CD8-positive, alpha-beta memory T cell (primary cell): ENCODE data around the gene RFX3. TPM values are rescaled to one million over a fixed set of nuclear protein-coding genes. Genes with fewer than 3 reads are reported as not detected.

Source experiments
- CTCF ChIA-PET: fragments of 350-600 bp; sonication (Branson Sonifier 250); formaldehyde crosslinking; loops from one replicate; lab custom pipeline; 2021; ENCODE audit warnings: antibody characterized with exemption; lab: Charles Lee
- POLR2A ChIA-PET: fragments of 350-600 bp; sonication (Branson Sonifier 250); formaldehyde crosslinking; loops from one replicate; lab custom pipeline; 2021; ENCODE audit warnings: antibody characterized with exemption; lab: Charles Lee
- DNase-seq, 5 donors: peaks; one replicate each; pipeline versions ENCODE4 v3.0.0 to v3.0.0-alpha.2; 2020 to 2022; ENCODE audit warnings: mixed read lengths in 1 of 5
- H3K27ac ChIP-seq: one replicate; pipeline ENCODE4 v1.7.0; 2013; ENCODE audit warnings: low read depth, mild to moderate bottlenecking, low read length, moderate library complexity
- H3K27me3 ChIP-seq: 2 replicates; pipeline ENCODE4 v1.7.0; 2013; ENCODE audit warnings: low read length, mild to moderate bottlenecking; ENCODE audit not compliant: insufficient read depth, poor library complexity, severe bottlenecking
- H3K36me3 ChIP-seq: 2 replicates; pipeline ENCODE4 v1.7.0; 2013; ENCODE audit warnings: mild to moderate bottlenecking, low read length, moderate library complexity; ENCODE audit not compliant: insufficient read depth
- H3K4me1 ChIP-seq: 2 replicates; pipeline ENCODE4 v1.7.0; 2013; ENCODE audit warnings: mild to moderate bottlenecking, low read length, moderate library complexity; ENCODE audit not compliant: insufficient read depth
- H3K4me3 ChIP-seq: 2 replicates; pipeline ENCODE4 v1.7.0; 2013; ENCODE audit warnings: mild to moderate bottlenecking, low read length
- H3K9me3 ChIP-seq: 2 replicates; pipeline ENCODE4 v1.7.0; 2013; ENCODE audit warnings: mild to moderate bottlenecking, low read length
- H3K27ac Mint-ChIP-seq, 8 donors: one replicate each; pipeline ENCODE4 v1.8.0; 2020 to 2021; ENCODE audit warnings: mixed read lengths in 8 of 8, mild to moderate bottlenecking in 6 of 8, inconsistent platforms in 3 of 8, moderate library complexity in 3 of 8
- H3K27me3 Mint-ChIP-seq, 2 donors: one replicate each; pipeline ENCODE4 v1.8.0; 2020 to 2021; ENCODE audit warnings: mixed read lengths in 2 of 2, mild to moderate bottlenecking in 1 of 2, moderate library complexity in 1 of 2
- H3K36me3 Mint-ChIP-seq, 3 donors: one replicate each; pipeline ENCODE4 v1.8.0; 2020 to 2021; ENCODE audit warnings: mixed read lengths in 3 of 3, inconsistent platforms in 1 of 3, mild to moderate bottlenecking in 1 of 3
- H3K4me1 Mint-ChIP-seq, 3 donors: one replicate each; pipeline ENCODE4 v1.8.0; 2020 to 2021; ENCODE audit warnings: mixed read lengths in 3 of 3, inconsistent platforms in 1 of 3, mild to moderate bottlenecking in 1 of 3
- H3K4me3 Mint-ChIP-seq, 7 donors: one replicate each; pipeline ENCODE4 v1.8.0; 2020 to 2021; ENCODE audit warnings: mixed read lengths in 7 of 7, mild to moderate bottlenecking in 6 of 7, moderate library complexity in 4 of 7, inconsistent platforms in 2 of 7
- H3K9me3 Mint-ChIP-seq, 5 donors: one replicate each; pipeline ENCODE4 v1.8.0; 2020 to 2022; ENCODE audit warnings: mixed read lengths in 5 of 5, mild to moderate bottlenecking in 3 of 5, moderate library complexity in 2 of 5, inconsistent platforms in 1 of 5
- polyA plus RNA-seq: library from polyadenylated mRNA; unstranded; fragments of 300-500 nt; fragmentation: Illumina TruSeq; gene quantifications from one replicate; pipeline ENCODE4 v1.2.3, GENCODE V29; 2021
- total RNA-seq, 2 experiments: library from RNA; stranded (reverse); gene quantifications; one replicate each; pipeline ENCODE4 v1.2.3, GENCODE V29; 2021

The RFX3 gene
- total and polyA plus RNA-seq, 3 experiments from 2014 or later = 5.3 to 14.6 (median 14.1) TPM

- DNase-seq = no peak
Observed at GRCh38 chr9:3510796-3511195, 15.0 kb downstream of the RFX3 start.

DNA sequence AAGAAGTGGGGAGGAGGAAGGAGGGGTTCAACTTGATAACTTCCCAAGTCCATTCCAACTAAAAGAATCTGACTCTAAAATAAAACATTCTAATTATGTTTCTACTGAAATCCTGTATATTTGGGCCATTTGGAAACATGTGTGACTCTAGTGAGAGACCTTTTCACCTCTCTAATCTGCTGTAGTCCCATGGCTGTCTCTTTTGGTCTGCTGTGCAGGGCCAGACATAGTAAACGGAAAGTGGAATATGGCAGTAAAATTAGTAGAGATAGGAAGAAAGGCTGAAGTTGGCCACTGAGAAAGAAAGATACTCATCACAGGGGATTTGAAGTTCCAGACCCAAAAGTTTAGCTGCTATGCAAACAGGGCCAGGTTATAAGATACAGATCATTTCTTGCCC lies 15.9 kb downstream of the RFX3 start:
- peak overlapping the region in 1 of 8 donors; percentile 39 for H3K27ac Mint-ChIP-seq
- no peak overlapping the region for H3K4me3 ChIP-seq
- POLR2A ChIA-PET = no interaction called here
- CTCF ChIA-PET = no interaction called here
- H3K9me3 ChIP-seq = no peaks in the 10 kb centered on the region
- DNase-seq = no peak
- peak overlapping the region; percentile 10 for H3K27ac ChIP-seq
- no peaks in the 10 kb centered on the region for H3K27me3 Mint-ChIP-seq
- H3K9me3 Mint-ChIP-seq = no peaks in the 10 kb centered on the region
- H3K36me3 Mint-ChIP-seq = peaks cover 0 to 4% (median 0%) of the 10 kb centered on the region in 3 donors
- H3K4me1 ChIP-seq = peaks cover 15% of the 10 kb centered on the region
- H3K4me3 Mint-ChIP-seq = peak overlapping the region in 1 of 7 donors; percentile 3
- no peaks in the 10 kb centered on the region for H3K36me3 ChIP-seq
- peaks cover 41 to 66% (median 62%) of the 10 kb centered on the region in 3 donors for H3K4me1 Mint-ChIP-seq
- no peaks in the 10 kb centered on the region for H3K27me3 ChIP-seq

More at GRCh38 chr9:3510796-3511195, 15.0 kb downstream of the RFX3 start:
- Mint-ChIP-seq H3K4me3 (no peak overlapping the region), H3K4me1 (peaks cover 43 to 68% (median 63%) of the 10 kb centered on the region in 3 donors), H3K9me3 (no peaks in the 10 kb centered on the region), H3K27ac (no peak overlapping the region), H3K36me3 (peaks cover 0 to 2% (median 0%) of the 10 kb centered on the region in 3 donors), H3K27me3 (no peaks in the 10 kb centered on the region)
- Histone ChIP-seq H3K4me1 (peaks cover 15% of the 10 kb centered on the region), H3K27me3 (no peaks in the 10 kb centered on the region), H3K27ac (peak overlapping the region; percentile 3), H3K36me3 (no peaks in the 10 kb centered on the region), H3K4me3 (no peak overlapping the region), H3K9me3 (no peaks in the 10 kb centered on the region)
- ChIA-PET CTCF (no interaction called here), POLR2A (no interaction called here)

- ChIA-PET CTCF (no interaction called here), POLR2A (no interaction called here)
- peaks cover 37 to 59% (median 57%) of the 10 kb centered on the region in 3 donors for H3K4me1 Mint-ChIP-seq
- no peak overlapping the region for H3K4me3 ChIP-seq
- H3K27ac Mint-ChIP-seq = peak overlapping the region; percentile 0 to 88 (median 2)
- H3K9me3 Mint-ChIP-seq = no peaks in the 10 kb centered on the region
- H3K27me3 ChIP-seq = no peaks in the 10 kb centered on the region
- H3K36me3 Mint-ChIP-seq = peaks cover 0 to 4% (median 0%) of the 10 kb centered on the region in 3 donors
- peak overlapping the region in 3 of 7 donors; percentile 14 to 80 (median 31) for H3K4me3 Mint-ChIP-seq
- peaks cover 15% of the 10 kb centered on the region for H3K4me1 ChIP-seq
- no peaks in the 10 kb centered on the region for H3K27me3 Mint-ChIP-seq
- DNase-seq = no peak
- no peaks in the 10 kb centered on the region for H3K9me3 ChIP-seq
- H3K36me3 ChIP-seq = no peaks in the 10 kb centered on the region
- peak overlapping the region; percentile 53 for H3K27ac ChIP-seq
Observed at GRCh38 chr9:3508521-3509291, 17.1 kb downstream of the RFX3 start.

- H3K36me3 ChIP-seq = no peaks in the 10 kb centered on the region
- H3K4me1 Mint-ChIP-seq = peaks cover 32 to 54% (median 51%) of the 10 kb centered on the region in 3 donors
- peak overlapping the region in 1 of 7 donors; percentile 0 for H3K4me3 Mint-ChIP-seq
- H3K4me3 ChIP-seq = no peak overlapping the region
- ChIA-PET CTCF (no interaction called here), POLR2A (no interaction called here)
- peaks cover 0 to 4% (median 0%) of the 10 kb centered on the region in 3 donors for H3K36me3 Mint-ChIP-seq
- H3K27ac ChIP-seq = peak overlapping the region; percentile 53
- H3K27me3 ChIP-seq = no peaks in the 10 kb centered on the region
- no peak for DNase-seq
- no peaks in the 10 kb centered on the region for H3K9me3 ChIP-seq
- peak overlapping the region in 3 of 8 donors; percentile 8 to 61 (median 17) for H3K27ac Mint-ChIP-seq
- no peaks in the 10 kb centered on the region for H3K27me3 Mint-ChIP-seq
- H3K9me3 Mint-ChIP-seq = no peaks in the 10 kb centered on the region
- H3K4me1 ChIP-seq = peaks cover 15% of the 10 kb centered on the region
Observed at GRCh38 chr9:3508078-3508431, 17.7 kb downstream of the RFX3 start.

DNA sequence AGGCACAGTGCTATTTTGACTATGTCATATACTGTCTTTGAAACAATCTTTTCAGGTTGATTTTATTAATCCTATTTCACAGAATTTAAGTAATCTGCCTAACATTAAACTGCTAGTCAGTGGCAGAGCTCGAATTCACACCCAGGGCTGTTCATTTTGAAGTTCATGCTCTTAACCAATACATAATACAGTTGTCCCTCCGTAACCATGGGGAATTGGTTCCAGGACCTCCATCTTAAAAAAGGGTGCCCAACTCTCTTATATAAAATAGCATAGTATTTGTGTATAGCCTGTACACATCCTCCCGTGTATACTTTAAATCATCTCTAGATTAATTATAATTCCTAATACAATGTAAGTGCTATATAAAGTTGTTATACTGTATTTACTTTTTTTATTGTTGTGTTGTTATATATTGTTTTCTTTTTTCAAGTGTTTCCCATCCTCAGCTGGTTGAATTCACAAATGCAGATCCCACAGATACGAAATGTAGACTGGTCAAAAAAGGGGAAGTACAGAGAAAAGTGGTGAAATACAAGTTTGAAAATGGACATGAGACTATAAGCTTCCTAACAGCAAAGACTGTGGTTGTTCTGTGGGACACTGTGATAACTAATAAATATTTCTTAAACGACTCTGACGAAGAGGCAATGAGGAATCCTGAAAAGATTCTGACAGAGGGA lies 18.3 kb downstream of the RFX3 start:
- Mint-ChIP-seq H3K27me3 (no peaks in the 10 kb centered on the region), H3K9me3 (no peaks in the 10 kb centered on the region), H3K36me3 (peaks cover 0 to 6% (median 0%) of the 10 kb centered on the region in 3 donors), H3K4me1 (peaks cover 29 to 53% (median 52%) of the 10 kb centered on the region in 3 donors), H3K27ac (peak overlapping the region in 4 of 8 donors; percentile 8 to 61 (median 20)), H3K4me3 (peak overlapping the region in 1 of 7 donors; percentile 8)
- H3K36me3 ChIP-seq = no peaks in the 10 kb centered on the region
- ChIA-PET CTCF (no interaction called here), POLR2A (no interaction called here)
- DNase-seq = no peak
- H3K4me3 ChIP-seq = no peak overlapping the region
- peaks cover 15% of the 10 kb centered on the region for H3K4me1 ChIP-seq
- H3K27ac ChIP-seq = peak overlapping the region; percentile 53
- H3K9me3 ChIP-seq = no peaks in the 10 kb centered on the region
- H3K27me3 ChIP-seq = no peaks in the 10 kb centered on the region

DNA sequence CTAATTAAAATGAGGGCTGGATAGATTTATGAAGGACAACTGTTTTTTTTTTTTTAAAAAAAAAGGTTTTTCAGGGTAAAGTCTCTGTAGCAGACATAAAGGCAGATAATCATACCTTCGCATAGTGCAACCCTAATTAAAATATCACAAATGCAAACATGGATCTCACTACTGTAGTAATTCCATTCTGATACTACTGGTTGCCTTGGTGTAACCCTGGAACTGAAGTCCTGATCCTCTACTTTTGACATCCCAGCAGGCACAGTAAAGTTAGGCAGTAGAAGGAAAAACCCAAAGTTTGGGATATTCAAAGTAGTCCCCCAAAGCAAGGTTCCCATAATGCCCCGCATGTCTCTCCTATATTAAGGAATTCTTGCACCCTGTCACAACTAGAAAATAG lies 19.6 kb downstream of the RFX3 start:
- no peak for DNase-seq
- H3K36me3 Mint-ChIP-seq = peaks cover 0 to 7% (median 0%) of the 10 kb centered on the region in 3 donors
- Histone ChIP-seq H3K9me3 (no peaks in the 10 kb centered on the region), H3K4me3 (no peak overlapping the region), H3K27ac (no peak overlapping the region), H3K27me3 (no peaks in the 10 kb centered on the region), H3K4me1 (peaks cover 15% of the 10 kb centered on the region), H3K36me3 (no peaks in the 10 kb centered on the region)
- H3K27me3 Mint-ChIP-seq = no peaks in the 10 kb centered on the region
- H3K9me3 Mint-ChIP-seq = no peaks in the 10 kb centered on the region
- no peak overlapping the region for H3K4me3 Mint-ChIP-seq
- CTCF ChIA-PET = no interaction called here
- POLR2A ChIA-PET = no interaction called here
- H3K27ac Mint-ChIP-seq = peak overlapping the region in 1 of 8 donors; percentile 25
- peaks cover 25 to 51% (median 50%) of the 10 kb centered on the region in 3 donors for H3K4me1 Mint-ChIP-seq

- no peak for DNase-seq
- Mint-ChIP-seq H3K36me3 (peaks cover 0 to 7% (median 2%) of the 10 kb centered on the region in 3 donors), H3K27me3 (peaks cover 0 to 2% of the 10 kb centered on the region in 2 donors), H3K27ac (no peak overlapping the region), H3K4me1 (peaks cover 13 to 46% (median 36%) of the 10 kb centered on the region in 3 donors), H3K4me3 (no peak overlapping the region), H3K9me3 (no peaks in the 10 kb centered on the region)
- no peak overlapping the region for H3K4me3 ChIP-seq
- H3K4me1 ChIP-seq = peaks cover 8% of the 10 kb centered on the region
- H3K27me3 ChIP-seq = no peaks in the 10 kb centered on the region
- H3K9me3 ChIP-seq = no peaks in the 10 kb centered on the region
- POLR2A ChIA-PET = no interaction called here
- H3K27ac ChIP-seq = no peak overlapping the region
- CTCF ChIA-PET = no interaction called here
- H3K36me3 ChIP-seq = no peaks in the 10 kb centered on the region
Observed at GRCh38 chr9:3502560-3503398, 23.0 kb downstream of the RFX3 start.
